ENCODE measurements around the gene PKN3.

DNA sequence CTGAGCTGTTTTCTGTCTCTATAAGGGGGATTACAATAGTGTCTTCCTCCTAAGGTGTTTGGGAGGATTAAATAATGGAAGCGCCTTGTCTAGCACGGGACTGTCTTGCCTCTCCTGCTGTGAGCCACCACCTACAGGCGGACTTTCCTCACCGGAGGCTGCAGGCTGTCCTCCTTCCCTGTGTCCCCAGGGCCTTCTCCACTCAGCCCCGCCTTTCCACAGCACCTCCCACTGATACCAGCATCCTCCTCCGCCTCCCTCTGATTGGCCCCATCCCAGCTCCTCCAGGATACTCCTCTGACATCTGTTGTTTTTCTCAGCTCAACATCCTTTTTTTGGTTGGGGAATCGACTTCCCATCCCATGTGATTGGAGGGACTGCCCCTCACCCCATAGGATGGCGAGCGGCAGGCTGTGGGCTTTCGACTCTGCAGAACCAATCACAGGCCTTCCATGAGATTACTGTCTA lies 22.5 kb downstream of the PKN3 start:
- TF ChIP-seq, protein P1, sequence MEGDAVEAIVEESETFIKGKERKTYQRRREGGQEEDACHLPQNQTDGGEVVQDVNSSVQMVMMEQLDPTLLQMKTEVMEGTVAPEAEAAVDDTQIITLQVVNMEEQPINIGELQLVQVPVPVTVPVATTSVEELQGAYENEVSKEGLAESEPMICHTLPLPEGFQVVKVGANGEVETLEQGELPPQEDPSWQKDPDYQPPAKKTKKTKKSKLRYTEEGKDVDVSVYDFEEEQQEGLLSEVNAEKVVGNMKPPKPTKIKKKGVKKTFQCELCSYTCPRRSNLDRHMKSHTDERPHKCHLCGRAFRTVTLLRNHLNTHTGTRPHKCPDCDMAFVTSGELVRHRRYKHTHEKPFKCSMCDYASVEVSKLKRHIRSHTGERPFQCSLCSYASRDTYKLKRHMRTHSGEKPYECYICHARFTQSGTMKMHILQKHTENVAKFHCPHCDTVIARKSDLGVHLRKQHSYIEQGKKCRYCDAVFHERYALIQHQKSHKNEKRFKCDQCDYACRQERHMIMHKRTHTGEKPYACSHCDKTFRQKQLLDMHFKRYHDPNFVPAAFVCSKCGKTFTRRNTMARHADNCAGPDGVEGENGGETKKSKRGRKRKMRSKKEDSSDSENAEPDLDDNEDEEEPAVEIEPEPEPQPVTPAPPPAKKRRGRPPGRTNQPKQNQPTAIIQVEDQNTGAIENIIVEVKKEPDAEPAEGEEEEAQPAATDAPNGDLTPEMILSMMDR (IDR thresholded peaks at IDR 0.05; ENCODE audit: low read depth, low read length): no peak
- no peak for TF ChIP-seq POLR2A (IDR thresholded peaks at IDR 0.05; ENCODE audit: extremely low read depth, insufficient read length)
- TF ChIP-seq, protein P2, sequence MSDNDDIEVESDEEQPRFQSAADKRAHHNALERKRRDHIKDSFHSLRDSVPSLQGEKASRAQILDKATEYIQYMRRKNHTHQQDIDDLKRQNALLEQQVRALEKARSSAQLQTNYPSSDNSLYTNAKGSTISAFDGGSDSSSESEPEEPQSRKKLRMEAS (IDR thresholded peaks at IDR 0.05; ENCODE audit: low read depth, low read length): no peak
- TF ChIP-seq MYC (IDR thresholded peaks at IDR 0.05; ENCODE audit: low read depth, low read length): no peak

Measured in NB4 (cell line).